ENCODE results near the gene GHRHR. TPM values are rescaled to one million over a fixed set of nuclear protein-coding genes. Genes with fewer than 3 reads are reported as not detected.
A peak's percentile ranks its signal among the peaks of the same experiment; 100 is the strongest.

Gene GHRHR
- total RNA-seq, 1 experiment from 2014 or later, result not detected

DNA sequence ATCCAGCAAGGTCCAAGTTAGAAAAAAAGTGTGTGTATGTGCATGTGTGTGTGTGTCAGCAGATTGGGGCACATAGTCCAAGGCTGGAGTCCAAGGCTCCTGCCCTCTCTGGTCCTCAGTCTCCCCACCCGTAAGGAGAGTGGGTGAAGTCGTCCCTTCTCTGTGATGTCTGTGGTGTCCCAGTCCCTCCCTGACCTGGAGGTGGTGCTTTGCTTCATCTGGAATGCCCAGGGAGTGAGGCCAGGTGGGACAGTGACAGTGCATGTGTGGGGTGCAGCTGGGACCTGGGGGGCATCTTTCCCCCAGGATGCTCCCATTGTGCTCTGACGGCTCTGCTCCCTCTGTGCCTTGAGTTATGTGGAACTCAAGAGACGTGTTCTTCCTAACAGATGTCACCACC is 34.1 kb upstream of the GHRHR start:
- Mint-ChIP-seq H3K27ac (ENCODE audit: unreplicated experiment) (no peak overlapping the region), H3K4me3 (ENCODE audit: unreplicated experiment) (no peak overlapping the region), H3K27me3 (ENCODE audit: insufficient read depth, unreplicated experiment) (no peaks in the 10 kb centered on the region), H3K36me3 (ENCODE audit: insufficient read depth, unreplicated experiment) (no peaks in the 10 kb centered on the region), H3K9me3 (ENCODE audit: unreplicated experiment) (no peaks in the 10 kb centered on the region), H3K4me1 (ENCODE audit: low read depth, unreplicated experiment) (no peaks in the 10 kb centered on the region)
- no TSS peak for BruUV-seq (replicated peaks)
- Histone ChIP-seq H3K4me1 (no peaks in the 10 kb centered on the region), H3K4me3 (ENCODE audit: low read depth, low read length) (no peak overlapping the region), H3K36me3 (ENCODE audit: control insufficient read depth, insufficient read depth, low read length) (no peaks in the 10 kb centered on the region), H3K27me3 (replicated peaks; ENCODE audit: control insufficient read depth, insufficient read depth, low read length) (no peaks in the 10 kb centered on the region), H3K9me3 (0 out of 2 replicates have a peak, but pooled peaks cover 3% of the 10 kb centered on the region)
- CTCF ChIA-PET, result no interaction called here
- intact Hi-C loops (cut with micrococcal nuclease; ENCODE audit: unreplicated experiment), result no loop called here
- TF ChIP-seq, protein P1, sequence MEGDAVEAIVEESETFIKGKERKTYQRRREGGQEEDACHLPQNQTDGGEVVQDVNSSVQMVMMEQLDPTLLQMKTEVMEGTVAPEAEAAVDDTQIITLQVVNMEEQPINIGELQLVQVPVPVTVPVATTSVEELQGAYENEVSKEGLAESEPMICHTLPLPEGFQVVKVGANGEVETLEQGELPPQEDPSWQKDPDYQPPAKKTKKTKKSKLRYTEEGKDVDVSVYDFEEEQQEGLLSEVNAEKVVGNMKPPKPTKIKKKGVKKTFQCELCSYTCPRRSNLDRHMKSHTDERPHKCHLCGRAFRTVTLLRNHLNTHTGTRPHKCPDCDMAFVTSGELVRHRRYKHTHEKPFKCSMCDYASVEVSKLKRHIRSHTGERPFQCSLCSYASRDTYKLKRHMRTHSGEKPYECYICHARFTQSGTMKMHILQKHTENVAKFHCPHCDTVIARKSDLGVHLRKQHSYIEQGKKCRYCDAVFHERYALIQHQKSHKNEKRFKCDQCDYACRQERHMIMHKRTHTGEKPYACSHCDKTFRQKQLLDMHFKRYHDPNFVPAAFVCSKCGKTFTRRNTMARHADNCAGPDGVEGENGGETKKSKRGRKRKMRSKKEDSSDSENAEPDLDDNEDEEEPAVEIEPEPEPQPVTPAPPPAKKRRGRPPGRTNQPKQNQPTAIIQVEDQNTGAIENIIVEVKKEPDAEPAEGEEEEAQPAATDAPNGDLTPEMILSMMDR (IDR thresholded peaks at IDR 0.05; ENCODE audit: insufficient read depth in 1 of 2, low read depth in 1 of 2, low read length in 1 of 2, severe bottlenecking in 1 of 2, unreplicated experiment in 1 of 2), result no peak
- DNase-seq, result no peak
- POLR2A ChIA-PET, result no interaction called here

- Histone ChIP-seq H3K27me3 (replicated peaks; ENCODE audit: control insufficient read depth, insufficient read depth, low read length) (no peaks in the 10 kb centered on the region), H3K36me3 (ENCODE audit: control insufficient read depth, insufficient read depth, low read length) (no peaks in the 10 kb centered on the region), H3K9me3 (0 out of 2 replicates have a peak, but pooled peaks cover 3% of the 10 kb centered on the region), H3K4me3 (ENCODE audit: low read depth, low read length) (no peak overlapping the region), H3K4me1 (no peaks in the 10 kb centered on the region)
- Mint-ChIP-seq H3K4me3 (ENCODE audit: unreplicated experiment) (no peak overlapping the region), H3K27me3 (ENCODE audit: insufficient read depth, unreplicated experiment) (no peaks in the 10 kb centered on the region), H3K9me3 (ENCODE audit: unreplicated experiment) (no peaks in the 10 kb centered on the region), H3K27ac (ENCODE audit: unreplicated experiment) (no peak overlapping the region), H3K4me1 (ENCODE audit: low read depth, unreplicated experiment) (no peaks in the 10 kb centered on the region), H3K36me3 (ENCODE audit: insufficient read depth, unreplicated experiment) (no peaks in the 10 kb centered on the region)
- ChIA-PET POLR2A (no interaction called here), CTCF (no interaction called here)
- intact Hi-C loops (cut with micrococcal nuclease; ENCODE audit: unreplicated experiment), result no loop called here
- BruUV-seq (replicated peaks), result no TSS peak
- TF ChIP-seq, protein P1 (IDR thresholded peaks at IDR 0.05; ENCODE audit: insufficient read depth in 1 of 2, low read depth in 1 of 2, low read length in 1 of 2, severe bottlenecking in 1 of 2, unreplicated experiment in 1 of 2), result no peak
- no peak for DNase-seq
Observed at GRCh38 chr7:30930621-30931020, 33.1 kb upstream of the GHRHR start.

DNA sequence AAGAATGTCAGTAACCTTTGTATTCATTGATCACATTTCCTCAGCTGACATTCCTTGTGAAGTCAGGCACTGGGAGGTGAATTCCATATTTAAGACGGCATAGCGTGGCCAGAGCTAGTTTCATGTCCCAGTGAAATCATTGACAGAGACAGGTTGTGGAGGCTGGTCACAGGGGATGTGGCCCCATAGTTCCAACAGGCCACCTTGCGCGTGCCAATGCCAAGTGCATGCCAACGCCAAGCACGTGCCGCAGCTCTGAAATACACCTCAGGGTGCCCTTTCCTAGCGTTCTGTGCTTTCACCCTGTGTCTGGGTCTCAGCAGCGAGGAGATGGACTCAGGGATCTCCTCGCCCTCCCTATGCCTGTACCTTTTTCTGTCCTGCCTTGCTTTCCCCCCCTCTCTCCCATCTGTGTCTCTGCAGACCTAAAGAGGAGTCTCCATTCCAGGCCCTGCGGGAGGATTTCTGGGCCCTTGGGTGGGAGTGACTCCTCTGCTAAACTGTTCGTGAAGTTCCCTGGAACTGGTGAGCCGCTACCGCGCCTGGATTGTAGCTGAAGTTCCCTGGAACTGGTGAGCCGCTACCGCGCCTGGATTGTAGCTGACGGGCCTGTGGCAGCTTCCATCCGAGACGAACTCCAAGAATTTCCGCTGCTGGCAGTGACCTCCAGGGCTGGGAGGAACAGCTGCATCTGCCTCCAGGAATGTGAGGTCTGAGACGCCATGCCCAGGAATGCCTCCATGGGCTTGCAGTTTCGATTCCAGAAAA is 32.4 kb upstream of the GHRHR start:
- Histone ChIP-seq H3K4me3 (ENCODE audit: low read depth, low read length) (no peak overlapping the region), H3K27me3 (replicated peaks; ENCODE audit: control insufficient read depth, insufficient read depth, low read length) (no peaks in the 10 kb centered on the region), H3K4me1 (no peaks in the 10 kb centered on the region), H3K9me3 (0 out of 2 replicates have a peak, but pooled peaks cover 3% of the 10 kb centered on the region), H3K36me3 (ENCODE audit: control insufficient read depth, insufficient read depth, low read length) (no peaks in the 10 kb centered on the region)
- Mint-ChIP-seq H3K9me3 (ENCODE audit: unreplicated experiment) (no peaks in the 10 kb centered on the region), H3K4me1 (ENCODE audit: low read depth, unreplicated experiment) (no peaks in the 10 kb centered on the region), H3K4me3 (ENCODE audit: unreplicated experiment) (no peak overlapping the region), H3K36me3 (ENCODE audit: insufficient read depth, unreplicated experiment) (no peaks in the 10 kb centered on the region), H3K27ac (ENCODE audit: unreplicated experiment) (peak overlapping the region; percentile 57), H3K27me3 (ENCODE audit: insufficient read depth, unreplicated experiment) (no peaks in the 10 kb centered on the region)
- ChIA-PET POLR2A (no interaction called here), CTCF (no interaction called here)
- intact Hi-C loops (cut with micrococcal nuclease; ENCODE audit: unreplicated experiment), result no loop called here
- TF ChIP-seq, protein P1 (IDR thresholded peaks at IDR 0.05; ENCODE audit: insufficient read depth in 1 of 2, low read depth in 1 of 2, low read length in 1 of 2, severe bottlenecking in 1 of 2, unreplicated experiment in 1 of 2), result no peak
- DNase-seq, result peak in 1 of 2 experiments; percentile 48
- BruUV-seq (replicated peaks), result no TSS peak

All from Caco-2 (cell line).